Sigmoid colon (tissue), 3 donors: ENCODE measurements around the gene MYLK.

Experiments used
- CTCF ChIP-seq, 4 experiments: fragments of 450-650 bp in 3 of 4; fragments of 200-600 bp in 1 of 4; IDR thresholded peaks; one replicate each; pipeline ENCODE4 v1.5.1; 2016 to 2019; ENCODE audit warnings: antibody characterized with exemption in 4 of 4, mild to moderate bottlenecking in 3 of 4, moderate library complexity in 2 of 4
- POLR2A ChIP-seq, 2 donors: fragments of 450-650 bp; IDR thresholded peaks; one replicate each; pipeline ENCODE4 v1.6.1; 2016; ENCODE audit warnings: antibody characterized with exemption in 2 of 2, mild to moderate bottlenecking in 2 of 2, moderate library complexity in 2 of 2

- TF ChIP-seq CTCF (IDR thresholded peaks at IDR 0.05) (no peak), POLR2A (IDR thresholded peaks at IDR 0.05) (no peak)
These were observed 199.5 kb downstream of the MYLK start for GRCh38 chr3:123684636-123685035.
